ENCODE measurements around the gene ZNF335. TPM values are rescaled to one million over a fixed set of nuclear protein-coding genes. Genes with fewer than 3 reads are reported as not detected.
"Not testable (repeated sequence)": the region's sequence is repeated elsewhere in the genome, so short reads cannot be mapped to it uniquely, and the experiment has no call there.

Gene ZNF335
- total RNA-seq, 1 donor from 2014 or later, result 17.1 TPM

GRCh38 chr20:45934586-45935415, 37.2 kb downstream of the ZNF335 start, which contains the start of gene PCIF1:
Gene PCIF1 (plus strand): TSS chr20:45934683. CDS start chr20:45939000, 4,317 bp downstream.
- peak; percentile 99 for DNase-seq (ENCODE audit: low spot score)

GRCh38 chr20:45934046-45934585, 37.9 kb downstream of the ZNF335 start:
- no peak for DNase-seq (ENCODE audit: low spot score)

- no peak for DNase-seq (ENCODE audit: low spot score)
Measured at GRCh38 chr20:45933266-45934045, 38.5 kb downstream of the ZNF335 start.

- DNase-seq (ENCODE audit: low spot score), result not testable (repeated sequence)
Measured at GRCh38 chr20:45931680-45932079, 40.3 kb downstream of the ZNF335 start.

- DNase-seq (ENCODE audit: low spot score), result no peak
Measured at GRCh38 chr20:45927071-45927878, 44.7 kb downstream of the ZNF335 start.

- no peak for DNase-seq (ENCODE audit: low spot score)
Measured at GRCh38 chr20:45926731-45927070, 45.3 kb downstream of the ZNF335 start.

GRCh38 chr20:45925821-45926506, 46.0 kb downstream of the ZNF335 start:
- DNase-seq (ENCODE audit: low spot score), result no peak

- DNase-seq (ENCODE audit: low spot score), result no peak
Measured at GRCh38 chr20:45924391-45925261, 47.4 kb downstream of the ZNF335 start.

GRCh38 chr20:45921337-45922189, 50.4 kb downstream of the ZNF335 start:
- no peak for DNase-seq (ENCODE audit: low spot score)

- no peak for DNase-seq (ENCODE audit: low spot score)
Measured at GRCh38 chr20:45920462-45921336, 51.3 kb downstream of the ZNF335 start.

GRCh38 chr20:45919542-45920399, 52.2 kb downstream of the ZNF335 start:
- no peak for DNase-seq (ENCODE audit: low spot score)

- DNase-seq (ENCODE audit: low spot score), result no peak
Measured at GRCh38 chr20:45918779-45919537, 53.0 kb downstream of the ZNF335 start.

- DNase-seq (ENCODE audit: low spot score), result no peak
Measured at GRCh38 chr20:45918182-45918737, 53.7 kb downstream of the ZNF335 start.

- no peak for DNase-seq (ENCODE audit: low spot score)
Measured at GRCh38 chr20:45917790-45918141, 54.2 kb downstream of the ZNF335 start.

GRCh38 chr20:45913116-45913515, 58.9 kb downstream of the ZNF335 start:
- DNase-seq (ENCODE audit: low spot score), result no peak

- DNase-seq (ENCODE audit: low spot score), result no peak
Measured at GRCh38 chr20:45912344-45912682, 59.7 kb downstream of the ZNF335 start.
